Vein endothelial cell (primary cell): ENCODE measurements around the gene BCAT1. TPM values are rescaled to one million over a fixed set of nuclear protein-coding genes. Genes with fewer than 3 reads are reported as not detected.

Experiments
- total RNA-seq: library from RNA; depleted of rRNA; stranded (reverse); fragments of >200 nt; gene quantifications from 2 replicates; pipeline ENCODE4 v1.2.3, GENCODE V29; 2012

Gene BCAT1
- 217 and 236 TPM in 2 replicates for total RNA-seq

GRCh38 chr12:24948757-24949722 lies at the start of gene BCAT1:
BCAT1 (minus strand) TSS chr12:24949101; CDS start chr12:24948932, 169 bp downstream.

Other genes starting within 250 kb of the BCAT1 start
- not detected in 2 replicates for gene DNAI7, start 246.1 kb upstream of the BCAT1 start, total RNA-seq
- 12.2 and 20.6 TPM in 2 replicates for gene ETFRF1, start 246.1 kb upstream of the BCAT1 start, total RNA-seq